GM11168 (cell line): Measurements from ENCODE around the gene SEC31A.

Source experiments
- in situ Hi-C: fragments of 300-500 bp; cut with MboI; formaldehyde crosslinking; loops from one replicate; pipeline ENCODE4 v1.12.0; 2022; ENCODE audit warnings: low sequenced_read_pairs; ENCODE audit not compliant: unreplicated experiment

Gene SEC31A

DNA sequence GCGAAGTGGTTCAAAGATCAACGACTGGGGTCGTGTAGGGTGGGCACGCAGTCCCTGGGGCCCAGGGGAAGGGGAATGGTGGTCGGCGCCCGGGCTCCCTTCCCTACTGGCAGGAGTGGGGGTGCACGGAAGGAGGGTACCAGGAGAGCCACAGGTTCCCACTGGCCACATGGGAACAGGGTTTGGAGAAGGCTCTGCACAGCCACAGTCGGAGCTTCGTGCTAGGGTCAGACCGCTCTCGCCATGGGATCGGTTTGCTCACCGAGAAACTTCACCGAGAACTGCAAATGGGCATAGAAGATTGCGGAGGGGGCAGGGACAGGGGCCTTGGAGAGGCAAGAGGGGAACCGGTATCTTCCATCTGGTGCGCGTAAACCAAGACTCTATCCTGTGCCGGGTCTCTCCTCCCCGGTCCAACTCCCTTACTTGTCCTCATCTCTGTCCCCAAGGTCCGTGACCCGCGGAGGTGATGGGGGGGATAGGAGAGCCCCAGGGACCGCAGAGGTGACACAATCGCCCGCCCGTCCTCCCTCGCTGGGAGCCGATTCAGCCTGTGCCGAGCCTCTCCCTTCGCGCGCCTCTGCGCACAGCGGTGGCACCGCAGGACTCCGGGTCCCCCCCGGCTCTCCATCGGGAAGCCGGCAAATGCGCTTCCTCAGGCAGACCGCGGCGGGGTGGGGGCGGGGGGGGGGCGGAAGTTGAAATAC lies 93.4 kb downstream of the SEC31A start:
- in situ Hi-C loops = no loop called here

DNA sequence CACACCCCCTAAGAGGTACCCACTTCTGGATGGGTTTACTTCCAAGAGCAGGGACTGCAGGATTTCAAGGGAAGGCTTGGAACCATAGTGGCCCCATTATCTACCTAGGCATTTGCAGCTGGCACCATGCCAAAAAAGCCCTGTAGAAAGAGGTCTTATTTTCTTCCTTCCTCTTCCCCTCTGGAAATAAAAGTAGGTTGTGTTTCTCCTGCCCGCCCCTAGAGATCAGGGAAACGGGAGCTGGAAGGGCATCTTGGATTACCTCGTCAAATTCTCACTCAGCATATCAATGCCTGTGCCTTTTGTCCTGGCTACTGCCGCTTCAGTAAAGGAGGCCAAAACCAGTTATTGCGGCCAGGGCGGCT lies 93.9 kb downstream of the SEC31A start:
- in situ Hi-C loops = no loop called here

DNA sequence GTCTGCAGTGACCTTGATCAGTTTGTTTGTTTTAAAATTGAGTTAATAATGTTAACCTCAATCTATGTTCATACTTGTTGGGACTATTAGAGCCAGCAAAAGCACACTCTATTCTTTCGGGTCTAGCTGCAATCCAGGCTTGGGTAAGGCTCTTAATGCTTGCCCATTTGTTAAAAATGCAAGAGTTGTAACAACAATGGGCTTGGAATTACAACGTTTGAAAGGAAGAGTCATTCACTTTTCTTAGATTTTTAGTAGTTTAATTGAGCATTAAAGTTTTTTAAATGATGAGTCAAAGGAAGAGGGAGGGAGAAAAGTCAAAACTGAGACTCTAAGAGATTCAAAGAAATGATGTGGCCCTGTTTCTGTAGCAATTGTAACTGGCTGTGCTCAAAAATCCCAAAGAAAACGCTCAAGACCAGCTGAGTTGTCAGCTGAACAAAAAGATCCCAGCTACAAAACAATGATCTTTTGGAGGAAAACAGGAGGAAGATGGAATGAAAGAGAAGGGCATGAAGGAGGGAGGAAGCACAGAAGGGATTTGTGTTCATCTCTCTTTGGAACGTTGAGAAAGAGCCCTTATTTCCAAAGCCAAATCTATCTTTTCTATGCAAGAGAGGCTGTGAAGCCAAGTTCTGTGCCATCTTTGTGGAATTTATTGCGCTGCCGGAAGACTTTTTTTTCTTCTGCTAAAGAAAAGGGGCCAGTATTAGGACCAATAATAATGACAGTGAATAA lies 97.9 kb downstream of the SEC31A start:
- in situ Hi-C loops = no loop called here

- in situ Hi-C loops = no loop called here
These were observed 99.8 kb downstream of the SEC31A start for GRCh38 chr4:82791179-82791578.

DNA sequence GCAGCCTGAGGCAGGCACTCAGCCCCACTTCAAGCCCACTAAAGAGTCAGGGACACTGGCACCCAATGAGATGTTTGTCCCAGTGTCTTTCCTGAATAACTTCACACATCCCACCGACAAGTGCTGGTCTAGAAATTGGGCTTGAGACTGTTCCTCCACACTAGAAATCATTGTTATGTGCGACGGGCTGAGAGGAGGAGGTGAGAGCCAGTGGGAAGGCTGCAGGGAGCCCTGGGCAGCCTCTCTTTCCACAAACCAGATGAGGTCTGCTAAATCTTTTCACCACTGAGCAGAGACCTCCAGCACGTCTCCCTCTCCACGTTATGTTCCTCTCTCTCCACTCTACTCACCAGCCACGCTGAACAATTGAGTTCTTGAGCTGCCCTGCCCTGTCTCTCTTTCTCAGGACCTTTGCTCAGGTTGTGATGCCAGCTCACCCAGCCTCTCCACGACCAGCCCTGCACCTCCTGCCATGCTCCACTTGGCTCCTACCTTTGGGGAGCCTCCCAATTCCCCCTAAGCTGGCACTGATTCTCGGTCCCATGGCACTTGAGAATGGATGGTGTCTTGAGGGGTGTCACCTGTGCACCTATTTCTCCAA lies 100.8 kb downstream of the SEC31A start:
- in situ Hi-C loops = no loop called here

DNA sequence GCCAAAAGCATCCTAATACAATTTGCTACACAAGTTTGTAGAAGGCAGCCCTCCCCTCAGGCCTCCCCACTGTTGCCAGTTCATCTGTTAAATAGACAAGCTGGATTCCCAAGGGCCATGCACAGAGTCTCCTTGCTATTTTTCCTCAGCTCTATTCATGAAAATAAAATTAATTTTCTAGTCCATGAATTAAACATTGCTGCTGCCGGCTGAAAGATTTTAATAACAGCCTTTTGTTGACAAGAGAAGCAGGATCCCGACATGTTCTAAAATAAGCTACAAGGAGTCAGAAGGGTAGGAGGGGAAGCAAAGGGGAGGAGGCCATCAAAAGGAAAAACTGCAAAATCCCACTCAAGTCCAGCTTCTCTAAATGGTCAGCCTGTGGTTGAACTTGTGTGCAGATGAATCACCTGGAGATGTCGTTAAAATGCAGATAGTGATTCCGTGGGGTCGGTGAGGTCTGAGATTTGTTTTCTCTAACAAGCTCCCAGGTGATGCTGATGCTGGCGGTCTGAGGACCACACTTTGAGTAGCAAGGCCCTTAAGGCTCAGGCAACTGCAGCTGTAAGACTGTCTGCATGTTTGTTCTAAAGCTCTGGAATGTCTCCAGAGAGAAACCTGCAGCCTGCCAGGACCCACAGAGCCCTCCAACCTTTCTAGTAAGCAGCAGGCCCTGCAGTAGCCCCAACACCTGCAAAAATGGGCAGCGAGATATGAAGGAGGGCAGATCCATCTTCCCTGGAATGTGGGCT lies 101.8 kb downstream of the SEC31A start:
- in situ Hi-C loops = no loop called here

GRCh38 chr4:82787342-82787741 lies 103.6 kb downstream of the SEC31A start:
- in situ Hi-C loops = no loop called here

DNA sequence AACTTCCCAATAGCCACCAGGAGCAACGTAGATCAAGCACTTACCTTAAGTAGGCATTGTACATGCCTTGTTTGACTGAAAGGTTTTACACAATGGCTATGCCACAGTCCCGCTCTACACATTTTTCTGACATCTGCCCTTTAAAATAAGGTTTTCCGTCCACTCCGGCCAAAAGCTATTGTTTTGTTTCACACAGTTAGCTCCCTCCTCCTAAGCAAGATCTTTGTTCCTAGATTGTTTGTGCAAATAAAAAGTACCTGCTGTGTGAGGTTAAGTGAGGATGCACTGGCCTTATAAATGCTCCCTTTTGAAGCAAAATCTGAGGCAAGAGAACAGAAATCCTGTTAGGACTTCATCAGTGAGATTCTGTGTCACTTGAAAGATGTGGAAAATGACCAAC lies 104.1 kb downstream of the SEC31A start:
- in situ Hi-C loops = no loop called here

- in situ Hi-C loops = no loop called here
These were observed 105.1 kb downstream of the SEC31A start for GRCh38 chr4:82785611-82786400.

DNA sequence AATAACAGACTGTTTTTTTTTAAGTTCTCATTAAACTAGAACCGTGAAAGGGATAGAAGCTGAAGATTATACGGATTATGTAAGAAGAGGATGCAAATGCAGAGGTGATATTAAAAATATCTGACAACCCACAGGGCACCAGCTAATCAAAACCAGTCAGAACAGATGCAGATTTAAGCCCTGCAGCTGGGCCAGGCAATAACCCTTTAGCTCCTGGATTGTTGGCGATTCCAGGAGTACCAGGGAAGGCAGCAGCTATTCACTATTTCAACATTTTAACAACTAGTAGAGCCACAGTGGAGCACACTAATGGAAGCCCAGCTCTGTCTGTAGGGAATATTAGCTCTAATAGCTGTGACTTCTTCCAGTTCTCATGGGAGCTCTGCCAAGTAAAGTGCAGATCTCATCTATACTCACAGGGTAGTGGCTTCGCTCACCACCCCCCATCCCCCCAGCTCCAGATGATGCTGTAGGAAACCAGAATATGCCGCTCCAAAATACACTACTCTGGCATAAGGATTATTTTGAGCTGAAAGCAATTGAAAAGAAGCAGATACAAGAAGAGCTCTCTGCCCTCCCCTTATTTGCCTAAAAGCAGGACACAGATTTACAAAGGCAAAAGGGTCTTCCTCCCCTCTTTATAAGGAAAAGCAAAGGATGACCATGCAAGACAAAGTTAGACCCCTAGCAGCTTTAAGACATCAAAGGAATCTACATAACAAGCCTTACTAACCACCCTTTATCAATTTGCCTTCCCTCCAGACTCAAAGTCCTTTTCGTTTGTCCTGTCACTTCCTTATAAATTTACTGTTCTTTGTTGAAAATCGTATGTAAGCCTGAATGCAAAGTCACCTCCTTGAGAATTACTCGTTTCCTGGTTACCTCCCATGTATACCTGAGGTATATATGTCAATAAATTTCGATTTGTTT lies 106.0 kb downstream of the SEC31A start:
- in situ Hi-C loops = no loop called here

DNA sequence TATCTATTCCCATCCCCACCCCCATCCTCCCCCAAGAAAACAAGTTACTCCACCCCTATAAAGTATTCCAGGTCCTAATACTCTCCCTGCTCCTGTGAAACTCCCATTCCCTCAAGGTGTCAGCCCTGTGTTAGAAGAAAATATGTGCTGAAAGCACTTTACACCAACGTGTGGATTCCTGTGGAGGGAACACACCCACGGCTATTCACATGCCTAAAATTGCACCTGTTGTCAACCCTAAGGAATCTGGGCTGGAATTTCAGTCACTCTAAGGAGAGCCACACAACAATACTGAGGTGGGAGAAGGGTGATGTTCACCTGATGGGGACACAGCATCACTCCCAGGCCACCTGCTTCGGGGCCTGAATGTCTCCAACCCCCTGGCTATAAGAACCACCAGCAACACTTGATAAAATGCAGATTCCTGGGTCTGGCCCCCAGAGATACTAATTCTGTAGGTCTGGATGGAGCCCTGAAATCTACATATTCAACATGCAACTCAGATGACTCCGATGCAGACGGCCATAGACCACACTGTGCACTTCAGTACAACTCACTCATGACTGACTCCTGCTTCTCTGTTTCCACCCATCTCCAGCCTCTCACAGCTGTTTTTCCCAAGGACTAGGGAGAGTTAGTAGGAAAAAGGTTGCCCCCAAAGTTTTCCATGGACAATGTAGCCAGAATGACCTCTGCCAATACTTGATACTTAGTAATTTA lies 108.2 kb downstream of the SEC31A start:
- in situ Hi-C loops = no loop called here

DNA sequence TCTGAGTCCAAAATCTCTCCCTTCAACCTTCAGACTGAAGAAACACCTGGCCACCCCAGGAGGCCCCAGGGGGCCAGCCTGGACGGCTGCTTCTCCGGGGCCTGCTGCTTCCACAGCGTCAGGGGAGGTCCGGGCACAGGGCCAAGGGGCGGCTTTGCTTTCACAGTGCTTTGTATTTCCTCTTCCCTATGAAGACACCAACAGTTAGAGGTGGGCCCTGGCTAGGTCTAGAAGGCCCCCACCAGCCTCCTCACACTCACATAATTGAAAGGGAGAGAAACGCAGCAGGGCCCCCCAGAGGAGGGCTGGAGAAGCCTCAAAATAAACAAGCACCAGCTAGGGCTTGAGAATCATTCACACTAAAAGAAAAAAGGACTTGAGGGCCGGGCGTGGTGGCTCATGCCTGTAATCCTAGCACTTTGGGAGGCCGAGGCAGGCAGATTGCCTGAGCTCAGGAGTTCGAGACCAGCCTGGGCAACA lies 110.2 kb downstream of the SEC31A start:
- in situ Hi-C loops = no loop called here

DNA sequence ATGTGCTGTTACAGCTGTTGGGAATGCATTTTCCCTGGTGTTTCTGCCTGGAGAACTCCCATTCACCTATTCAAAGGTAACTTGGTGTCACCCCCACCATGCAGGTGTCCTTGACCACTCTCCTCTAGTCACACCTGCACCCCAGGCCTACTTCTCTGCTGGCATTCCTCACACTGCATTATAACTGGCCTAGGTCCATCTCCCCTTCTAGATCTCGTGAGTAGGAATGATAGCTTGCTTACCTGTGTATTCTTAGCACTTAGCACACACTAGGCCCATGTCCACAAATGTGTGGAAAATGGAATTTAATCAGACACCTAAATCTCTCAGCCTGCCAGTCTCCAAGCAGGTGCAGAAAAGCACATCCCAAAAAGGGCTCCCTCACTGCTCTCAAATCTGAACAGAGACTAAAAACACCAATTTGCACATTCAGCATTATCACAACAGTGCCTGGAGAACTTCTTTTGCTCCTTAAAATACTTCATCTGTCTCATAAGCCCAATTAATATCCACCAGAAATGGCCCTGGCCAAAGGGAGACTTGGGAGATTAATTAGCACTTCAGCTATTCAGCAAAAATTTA lies 110.7 kb downstream of the SEC31A start:
- in situ Hi-C loops = no loop called here

DNA sequence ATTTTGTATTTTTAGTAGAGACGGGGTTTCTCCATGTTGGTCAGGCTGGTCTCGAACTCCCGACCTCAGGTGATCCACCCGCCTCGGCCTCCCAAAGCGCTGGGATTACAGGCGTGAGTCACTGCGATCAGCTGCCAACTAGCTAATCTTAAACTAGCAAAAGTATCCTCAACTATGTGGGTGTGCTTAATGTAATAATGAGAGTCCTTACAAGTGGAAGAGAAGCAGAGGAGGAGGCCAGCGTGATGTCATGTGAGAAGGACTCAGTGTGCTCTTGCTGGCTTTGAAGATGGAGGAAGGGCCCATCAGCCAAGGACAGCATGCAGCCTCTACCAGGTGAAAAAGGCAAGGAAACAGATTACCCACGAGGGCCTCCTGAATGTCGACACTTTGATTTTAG lies 111.9 kb downstream of the SEC31A start:
- in situ Hi-C loops = no loop called here

DNA sequence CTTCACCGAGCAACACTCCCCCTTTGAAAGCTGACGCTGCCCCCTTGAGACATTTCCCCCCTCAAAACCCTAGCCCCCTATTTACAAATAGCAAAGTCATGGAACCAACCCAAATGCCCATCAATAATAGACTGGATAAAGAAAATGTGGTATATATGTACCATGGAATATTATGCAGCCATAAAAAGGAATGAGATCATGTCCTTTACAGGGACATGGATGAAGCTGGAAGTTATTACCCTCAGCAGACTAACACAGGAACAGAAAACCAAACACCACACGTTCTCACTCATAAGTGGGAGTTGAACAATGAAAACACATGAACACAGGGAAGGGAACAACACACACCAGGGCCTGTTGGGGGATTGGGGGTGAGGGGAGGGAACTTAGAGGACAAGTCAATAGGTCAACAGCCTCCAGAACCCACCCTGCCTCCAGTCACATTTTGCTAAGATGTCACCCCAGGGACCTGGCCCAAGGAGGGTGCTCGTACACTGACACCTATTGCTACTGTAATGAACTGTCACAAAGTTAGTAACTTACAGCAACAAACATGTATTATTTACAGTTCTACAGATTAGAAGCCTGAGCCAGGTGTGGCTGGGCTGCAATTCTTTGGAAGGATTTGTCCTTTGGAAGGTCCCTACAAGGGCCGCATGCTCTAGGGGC lies 113.0 kb downstream of the SEC31A start:
- in situ Hi-C loops = no loop called here

DNA sequence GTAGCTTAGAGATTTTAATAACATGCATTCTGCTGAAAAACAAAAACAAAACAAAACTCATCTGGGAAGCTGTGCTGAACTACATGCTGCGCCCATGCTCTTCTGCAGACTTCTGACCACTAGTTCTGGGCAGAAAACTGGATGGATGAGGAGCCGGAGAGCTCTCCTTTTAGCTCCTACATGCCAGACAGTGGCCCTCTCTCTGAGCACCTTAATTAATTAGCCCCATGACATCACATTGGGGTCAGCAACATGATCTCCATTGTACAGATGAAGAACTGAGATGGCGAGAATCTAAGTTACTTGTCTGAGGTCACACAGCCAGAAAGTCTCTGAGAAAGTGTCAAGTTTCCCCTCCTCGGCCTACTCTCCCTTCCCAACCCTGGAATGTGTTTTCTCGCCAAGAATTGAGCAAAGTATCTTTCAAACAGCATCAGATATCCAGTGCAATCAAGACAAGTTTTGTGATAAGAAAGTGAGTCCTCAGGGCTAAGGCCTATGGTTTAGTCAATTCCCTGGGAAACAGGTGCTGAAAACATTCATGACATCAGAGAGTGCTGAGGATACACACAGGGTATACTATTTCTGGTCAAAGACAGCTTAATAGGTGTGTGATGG lies 113.9 kb downstream of the SEC31A start:
- in situ Hi-C loops = no loop called here

- in situ Hi-C loops = no loop called here
These were observed 115.7 kb downstream of the SEC31A start for GRCh38 chr4:82775243-82775642.
